ENCODE measurements around the gene EDRF1.

DNA sequence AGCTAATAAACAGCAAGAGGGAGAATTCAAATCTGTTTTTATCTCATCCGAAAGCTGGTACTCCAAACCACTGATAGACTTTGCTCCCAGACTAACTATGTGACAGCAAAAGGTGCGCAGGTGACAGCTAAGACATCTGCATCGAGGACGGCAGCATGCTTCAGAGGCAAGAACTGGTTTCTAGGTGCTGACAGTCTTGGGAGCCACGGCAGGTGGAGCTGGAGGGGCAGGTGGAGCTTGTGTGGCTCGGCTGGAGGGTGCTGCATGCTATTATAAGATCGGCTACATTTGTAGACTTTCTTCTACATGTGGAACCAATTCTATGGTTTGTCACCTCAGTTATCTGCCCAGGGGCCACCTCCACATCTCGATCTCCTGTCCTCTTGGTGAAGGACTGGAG lies 77.9 kb downstream of the EDRF1 start:
- no peak for TF ChIP-seq ZFP3 (CRISPR knock-in tag; IDR thresholded peaks at IDR 0.05)
- TF ChIP-seq, protein P1, sequence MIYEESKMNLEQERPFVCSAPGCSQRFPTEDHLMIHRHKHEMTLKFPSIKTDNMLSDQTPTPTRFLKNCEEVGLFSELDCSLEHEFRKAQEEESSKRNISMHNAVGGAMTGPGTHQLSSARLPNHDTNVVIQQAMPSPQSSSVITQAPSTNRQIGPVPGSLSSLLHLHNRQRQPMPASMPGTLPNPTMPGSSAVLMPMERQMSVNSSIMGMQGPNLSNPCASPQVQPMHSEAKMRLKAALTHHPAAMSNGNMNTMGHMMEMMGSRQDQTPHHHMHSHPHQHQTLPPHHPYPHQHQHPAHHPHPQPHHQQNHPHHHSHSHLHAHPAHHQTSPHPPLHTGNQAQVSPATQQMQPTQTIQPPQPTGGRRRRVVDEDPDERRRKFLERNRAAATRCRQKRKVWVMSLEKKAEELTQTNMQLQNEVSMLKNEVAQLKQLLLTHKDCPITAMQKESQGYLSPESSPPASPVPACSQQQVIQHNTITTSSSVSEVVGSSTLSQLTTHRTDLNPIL (CRISPR knock-in tag; IDR thresholded peaks at IDR 0.05; ENCODE audit: low read depth), result no peak
- TF ChIP-seq PPARA (CRISPR knock-in tag; IDR thresholded peaks at IDR 0.05; ENCODE audit: borderline replicate concordance), result no peak
- TF ChIP-seq, protein P2, sequence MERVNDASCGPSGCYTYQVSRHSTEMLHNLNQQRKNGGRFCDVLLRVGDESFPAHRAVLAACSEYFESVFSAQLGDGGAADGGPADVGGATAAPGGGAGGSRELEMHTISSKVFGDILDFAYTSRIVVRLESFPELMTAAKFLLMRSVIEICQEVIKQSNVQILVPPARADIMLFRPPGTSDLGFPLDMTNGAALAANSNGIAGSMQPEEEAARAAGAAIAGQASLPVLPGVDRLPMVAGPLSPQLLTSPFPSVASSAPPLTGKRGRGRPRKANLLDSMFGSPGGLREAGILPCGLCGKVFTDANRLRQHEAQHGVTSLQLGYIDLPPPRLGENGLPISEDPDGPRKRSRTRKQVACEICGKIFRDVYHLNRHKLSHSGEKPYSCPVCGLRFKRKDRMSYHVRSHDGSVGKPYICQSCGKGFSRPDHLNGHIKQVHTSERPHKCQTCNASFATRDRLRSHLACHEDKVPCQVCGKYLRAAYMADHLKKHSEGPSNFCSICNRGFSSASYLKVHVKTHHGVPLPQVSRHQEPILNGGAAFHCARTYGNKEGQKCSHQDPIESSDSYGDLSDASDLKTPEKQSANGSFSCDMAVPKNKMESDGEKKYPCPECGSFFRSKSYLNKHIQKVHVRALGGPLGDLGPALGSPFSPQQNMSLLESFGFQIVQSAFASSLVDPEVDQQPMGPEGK (CRISPR knock-in tag; IDR thresholded peaks at IDR 0.05; ENCODE audit: borderline replicate concordance), result no peak
- TF ChIP-seq ZC3H10 (CRISPR knock-in tag; IDR thresholded peaks at IDR 0.05), result no peak
- no peak for TF ChIP-seq ZNF565 (CRISPR knock-in tag; conservative IDR thresholded peaks at IDR 0.05; ENCODE audit: low read depth)
- TF ChIP-seq OSR1 (CRISPR knock-in tag; IDR thresholded peaks at IDR 0.05), result no peak
- TF ChIP-seq CSDC2 (CRISPR knock-in tag; IDR thresholded peaks at IDR 0.05), result no peak
- TF ChIP-seq, protein P3, sequence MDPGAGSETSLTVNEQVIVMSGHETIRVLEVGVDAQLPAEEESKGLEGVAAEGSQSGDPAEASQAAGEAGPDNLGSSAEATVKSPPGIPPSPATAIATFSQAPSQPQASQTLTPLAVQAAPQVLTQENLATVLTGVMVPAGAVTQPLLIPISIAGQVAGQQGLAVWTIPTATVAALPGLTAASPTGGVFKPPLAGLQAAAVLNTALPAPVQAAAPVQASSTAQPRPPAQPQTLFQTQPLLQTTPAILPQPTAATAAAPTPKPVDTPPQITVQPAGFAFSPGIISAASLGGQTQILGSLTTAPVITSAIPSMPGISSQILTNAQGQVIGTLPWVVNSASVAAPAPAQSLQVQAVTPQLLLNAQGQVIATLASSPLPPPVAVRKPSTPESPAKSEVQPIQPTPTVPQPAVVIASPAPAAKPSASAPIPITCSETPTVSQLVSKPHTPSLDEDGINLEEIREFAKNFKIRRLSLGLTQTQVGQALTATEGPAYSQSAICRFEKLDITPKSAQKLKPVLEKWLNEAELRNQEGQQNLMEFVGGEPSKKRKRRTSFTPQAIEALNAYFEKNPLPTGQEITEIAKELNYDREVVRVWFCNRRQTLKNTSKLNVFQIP (CRISPR knock-in tag; IDR thresholded peaks at IDR 0.05; ENCODE audit: borderline replicate concordance, low read depth), result no peak
- no peak for TF ChIP-seq ZNF8 (CRISPR knock-in tag; IDR thresholded peaks at IDR 0.05)
- TF ChIP-seq, protein P4, sequence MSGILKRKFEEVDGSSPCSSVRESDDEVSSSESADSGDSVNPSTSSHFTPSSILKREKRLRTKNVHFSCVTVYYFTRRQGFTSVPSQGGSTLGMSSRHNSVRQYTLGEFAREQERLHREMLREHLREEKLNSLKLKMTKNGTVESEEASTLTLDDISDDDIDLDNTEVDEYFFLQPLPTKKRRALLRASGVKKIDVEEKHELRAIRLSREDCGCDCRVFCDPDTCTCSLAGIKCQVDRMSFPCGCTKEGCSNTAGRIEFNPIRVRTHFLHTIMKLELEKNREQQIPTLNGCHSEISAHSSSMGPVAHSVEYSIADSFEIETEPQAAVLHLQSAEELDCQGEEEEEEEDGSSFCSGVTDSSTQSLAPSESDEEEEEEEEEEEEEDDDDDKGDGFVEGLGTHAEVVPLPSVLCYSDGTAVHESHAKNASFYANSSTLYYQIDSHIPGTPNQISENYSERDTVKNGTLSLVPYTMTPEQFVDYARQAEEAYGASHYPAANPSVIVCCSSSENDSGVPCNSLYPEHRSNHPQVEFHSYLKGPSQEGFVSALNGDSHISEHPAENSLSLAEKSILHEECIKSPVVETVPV (CRISPR knock-in tag; IDR thresholded peaks at IDR 0.05), result no peak
